Ishikawa (cell line): ENCODE results near the gene SYNDIG1.

Source experiments
- CEBPB ChIP-seq: IDR thresholded peaks from 2 replicates; pipeline ENCODE4 v1.6.1; 2012
- EGR1 ChIP-seq: IDR thresholded peaks from 2 replicates; pipeline ENCODE4 v1.6.1; 2012
- EP300 ChIP-seq: IDR thresholded peaks from 2 replicates; pipeline ENCODE4 v1.6.1; 2012; ENCODE audit warnings: borderline replicate concordance
- FOXM1 ChIP-seq: IDR thresholded peaks from 2 replicates; pipeline ENCODE4 v1.6.1; 2012; ENCODE audit warnings: low read depth, borderline replicate concordance
- MAX ChIP-seq: IDR thresholded peaks from 2 replicates; pipeline ENCODE4 v1.6.1; 2012
- NFIC ChIP-seq: IDR thresholded peaks from 2 replicates; pipeline ENCODE4 v1.6.1; 2012
- RAD21 ChIP-seq: IDR thresholded peaks from 2 replicates; pipeline ENCODE4 v1.6.1; 2012; ENCODE audit warnings: low read depth
- REST ChIP-seq: IDR thresholded peaks from 2 replicates; pipeline ENCODE4 v1.6.1; 2012; ENCODE audit warnings: low read depth, mild to moderate bottlenecking
- TAF1 ChIP-seq: IDR thresholded peaks from 2 replicates; pipeline ENCODE4 v1.6.1; 2012; ENCODE audit warnings: low read depth, mild to moderate bottlenecking
- USF1 ChIP-seq: IDR thresholded peaks from 2 replicates; pipeline ENCODE4 v1.6.1; 2012
- YY1 ChIP-seq: IDR thresholded peaks from 2 replicates; pipeline ENCODE4 v1.6.1; 2012; ENCODE audit warnings: low read depth
- ZBTB7A ChIP-seq: IDR thresholded peaks from 2 replicates; pipeline ENCODE4 v1.6.1; 2012; ENCODE audit warnings: low read depth

GRCh38 chr20:24653306-24653705 is 183.9 kb downstream of the SYNDIG1 start:
- TF ChIP-seq YY1 (no peak), USF1 (no peak), RAD21 (no peak), REST (no peak), EP300 (no peak), FOXM1 (no peak), EGR1 (no peak), TAF1 (no peak), MAX (no peak), NFIC (no peak), CEBPB (no peak), ZBTB7A (no peak)
